Cerebellar nuclear complex (tissue), 1 donor: ENCODE measurements around the gene NPLOC4.
A peak's percentile ranks its signal among the peaks of the same experiment; 100 is the strongest.

Experiments
- DNase-seq, 2 experiments: peaks; one replicate each; lab custom pipeline; 2025; lab: John Stamatoyannopoulos, UW

The NPLOC4 gene

GRCh38 chr17:81662002-81662401 lies 25.1 kb upstream of the NPLOC4 start:
- DNase-seq = no peak

- no peak for DNase-seq
Observed at GRCh38 chr17:81660441-81660840, 23.5 kb upstream of the NPLOC4 start.

GRCh38 chr17:81659038-81659437 lies 22.1 kb upstream of the NPLOC4 start:
- no peak for DNase-seq

GRCh38 chr17:81656835-81657234 lies 19.9 kb upstream of the NPLOC4 start:
- no peak for DNase-seq

GRCh38 chr17:81656118-81656743 lies 19.3 kb upstream of the NPLOC4 start, which contains the start of gene PDE6G:
Gene PDE6G, minus strand, starts transcription at chr17:81656542. Its CDS starts 3,237 bp downstream, at chr17:81653305.
- DNase-seq = no peak

- no peak for DNase-seq
Observed at GRCh38 chr17:81655378-81656117, 18.6 kb upstream of the NPLOC4 start.

- DNase-seq = no peak
Observed at GRCh38 chr17:81652906-81653771, 16.2 kb upstream of the NPLOC4 start.

- DNase-seq = no peak
Observed at GRCh38 chr17:81651692-81652091, 14.8 kb upstream of the NPLOC4 start.

- no peak for DNase-seq
Observed at GRCh38 chr17:81650951-81651350, 14.0 kb upstream of the NPLOC4 start.

GRCh38 chr17:81648707-81649085 lies 11.8 kb upstream of the NPLOC4 start:
- no peak for DNase-seq

- DNase-seq = no peak
Observed at GRCh38 chr17:81648013-81648706, 11.2 kb upstream of the NPLOC4 start.

- DNase-seq = no peak
Observed at GRCh38 chr17:81647640-81648012, 10.7 kb upstream of the NPLOC4 start.

- peak; percentile 59 to 72 for DNase-seq
Observed at GRCh38 chr17:81646869-81647600, 10.1 kb upstream of the NPLOC4 start.

- no peak for DNase-seq
Observed at GRCh38 chr17:81644976-81645952, 8.4 kb upstream of the NPLOC4 start.

GRCh38 chr17:81644496-81644895 lies 7.6 kb upstream of the NPLOC4 start:
- no peak for DNase-seq

- DNase-seq = no peak
Observed at GRCh38 chr17:81641825-81642489, 5.0 kb upstream of the NPLOC4 start.

GRCh38 chr17:81640011-81640410 lies 3.1 kb upstream of the NPLOC4 start:
- no peak for DNase-seq

- DNase-seq = no peak
Observed at GRCh38 chr17:81638683-81639082, 1.8 kb upstream of the NPLOC4 start.

GRCh38 chr17:81635973-81636504 lies 873 bp downstream of the NPLOC4 start:
- no peak for DNase-seq
